ENCODE results near the gene PLEKHG3.

Gene PLEKHG3

DNA sequence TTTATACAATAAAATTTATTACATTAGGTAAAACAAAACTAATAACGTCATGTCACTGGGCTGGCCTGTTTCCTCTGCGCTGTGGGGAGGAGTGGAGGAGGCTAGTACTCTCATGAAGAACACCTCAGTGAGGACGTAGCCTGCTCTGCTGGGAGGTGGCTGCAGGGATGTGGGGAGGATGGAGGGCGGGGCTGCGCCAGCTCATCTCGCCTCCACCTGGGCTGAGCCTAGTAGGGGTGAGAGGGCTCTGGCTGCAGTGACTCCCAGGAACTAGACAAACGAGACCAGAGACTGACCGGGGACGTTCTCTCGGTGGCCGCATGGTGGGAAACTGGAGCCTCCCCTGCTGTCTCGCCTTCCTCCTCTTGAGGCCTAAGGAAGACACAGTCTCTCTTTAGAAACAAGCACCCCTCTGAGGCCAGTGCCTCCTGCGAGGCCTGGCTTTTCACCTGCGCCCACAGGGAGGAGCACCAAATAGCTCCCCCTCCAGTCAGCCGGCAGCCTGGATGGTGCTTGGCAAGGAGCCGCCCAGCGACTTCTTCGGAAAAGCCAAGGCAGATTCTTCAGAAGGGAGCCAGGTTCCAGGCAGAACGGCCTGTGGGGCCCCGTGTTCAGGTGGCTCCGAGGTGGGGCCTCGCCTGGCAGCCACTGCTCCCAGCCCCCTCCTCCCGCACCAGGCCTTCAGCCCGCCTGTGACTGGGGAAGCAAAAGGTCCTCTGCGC lies 62.4 kb downstream of the PLEKHG3 start:
- no peak for DNase-seq

DNA sequence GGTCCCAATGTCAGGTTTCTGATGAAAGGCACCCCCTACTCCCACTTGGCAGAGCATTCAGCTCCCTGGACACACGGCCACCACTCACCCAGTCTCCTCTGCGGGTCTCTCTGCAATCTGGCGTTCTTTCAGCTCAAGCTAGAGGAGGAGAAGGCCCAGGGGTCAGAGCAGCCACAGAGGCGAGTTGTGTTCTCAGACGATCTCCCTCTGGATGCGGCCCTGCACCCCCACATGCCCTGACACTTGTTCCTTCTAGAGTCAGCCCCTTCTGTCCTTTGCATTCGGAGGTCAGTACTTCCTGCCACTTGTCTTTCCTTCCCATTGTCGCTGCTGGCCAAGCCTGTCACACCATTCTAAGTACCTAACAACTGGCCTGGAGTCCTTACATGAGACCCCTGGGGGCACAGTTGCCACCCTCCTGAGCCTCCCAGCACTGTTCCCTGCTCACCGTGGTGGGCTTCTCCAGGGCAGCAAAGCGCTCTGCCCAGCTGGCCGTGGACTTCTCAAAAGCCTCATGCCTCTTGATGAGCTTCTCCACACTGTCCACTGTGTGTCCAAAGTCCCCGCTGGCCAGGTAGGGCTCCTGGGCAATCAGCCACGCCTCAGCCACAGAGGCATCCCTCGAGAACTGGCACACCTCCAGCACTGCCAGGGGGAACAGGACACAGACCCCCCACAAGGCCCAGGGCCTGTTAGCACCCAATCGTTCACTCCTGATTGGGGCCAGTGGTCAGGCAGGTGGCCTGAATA lies 63.2 kb downstream of the PLEKHG3 start:
- DNase-seq, result no peak

DNA sequence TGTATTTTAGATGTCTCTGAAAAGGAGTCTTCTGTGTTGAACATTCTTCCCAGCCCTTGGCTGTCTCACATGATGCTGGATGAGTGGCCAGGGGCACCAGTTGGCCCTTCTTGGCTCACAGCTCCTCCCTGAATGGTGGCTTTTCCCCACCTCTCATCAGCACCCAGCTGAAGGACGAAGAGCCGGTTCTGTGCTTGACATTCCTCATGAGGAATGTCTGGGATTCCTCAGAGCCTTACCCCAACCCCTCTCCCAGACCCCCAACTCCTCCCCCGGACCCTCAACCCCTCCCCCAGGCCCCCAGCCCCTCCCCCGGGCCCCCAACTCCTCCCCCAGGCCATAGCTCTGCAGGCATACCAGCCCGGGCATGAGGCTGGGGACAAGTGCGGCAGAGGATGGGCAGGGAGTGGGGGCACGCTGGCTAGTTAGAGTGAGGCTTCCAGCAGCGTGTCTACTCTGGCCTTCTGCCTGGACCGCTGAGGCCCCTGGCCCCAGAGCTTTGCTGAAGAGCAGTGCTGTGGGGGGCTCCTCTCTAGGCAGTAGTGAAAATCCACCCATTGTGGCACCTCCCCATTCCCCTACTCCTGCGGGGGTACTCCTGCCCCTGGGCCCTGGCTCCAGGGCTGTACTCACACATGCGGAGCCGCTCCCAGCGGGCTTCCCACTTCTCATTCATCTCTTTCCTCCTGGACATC lies 64.3 kb downstream of the PLEKHG3 start:
- no peak for DNase-seq

DNA sequence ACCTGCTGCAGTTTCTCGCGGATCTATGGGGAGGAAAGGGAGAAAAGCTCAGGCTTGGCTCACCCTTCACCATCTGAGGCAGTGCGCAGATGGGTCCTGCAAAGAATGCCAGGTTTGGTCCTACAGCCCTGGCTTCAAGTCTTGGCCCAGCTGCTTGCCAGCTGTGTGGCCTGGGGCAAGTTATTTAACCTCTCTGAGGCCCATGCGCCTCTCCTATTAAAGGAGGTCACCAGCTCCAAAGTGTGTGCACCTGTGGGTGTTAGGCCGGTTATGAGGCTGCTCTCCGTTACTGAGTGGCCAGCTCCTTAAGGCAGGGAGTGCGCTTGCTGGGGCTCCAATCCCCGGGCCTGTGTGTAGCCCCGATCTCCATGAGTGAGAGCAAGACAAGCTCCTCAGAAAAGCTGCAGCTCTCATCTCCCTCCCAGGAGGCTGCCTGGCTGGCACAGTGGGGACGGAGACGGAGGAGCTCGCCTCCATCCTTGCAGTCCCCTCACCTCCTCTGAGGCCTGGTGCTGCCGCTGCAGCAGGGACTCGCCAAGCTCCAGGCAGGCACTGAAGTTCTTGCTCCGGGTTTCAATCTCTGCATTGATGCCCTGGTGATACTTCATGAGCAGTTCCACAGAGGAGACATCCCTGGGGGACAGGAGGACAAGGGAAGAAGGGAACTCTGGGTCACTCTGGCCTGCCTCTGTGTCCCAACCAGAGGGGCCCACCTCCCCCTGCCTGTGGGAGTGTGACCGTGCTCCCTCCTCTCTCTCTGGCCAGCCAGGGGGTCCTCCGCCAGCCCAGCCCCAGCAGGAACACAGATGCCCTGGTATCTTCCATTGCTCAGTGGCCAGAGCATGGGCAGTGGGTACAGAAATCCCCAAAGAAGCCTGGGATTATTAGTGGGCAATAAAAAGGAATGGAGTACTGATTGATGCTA lies 65.1 kb downstream of the PLEKHG3 start:
- DNase-seq, result no peak

DNA sequence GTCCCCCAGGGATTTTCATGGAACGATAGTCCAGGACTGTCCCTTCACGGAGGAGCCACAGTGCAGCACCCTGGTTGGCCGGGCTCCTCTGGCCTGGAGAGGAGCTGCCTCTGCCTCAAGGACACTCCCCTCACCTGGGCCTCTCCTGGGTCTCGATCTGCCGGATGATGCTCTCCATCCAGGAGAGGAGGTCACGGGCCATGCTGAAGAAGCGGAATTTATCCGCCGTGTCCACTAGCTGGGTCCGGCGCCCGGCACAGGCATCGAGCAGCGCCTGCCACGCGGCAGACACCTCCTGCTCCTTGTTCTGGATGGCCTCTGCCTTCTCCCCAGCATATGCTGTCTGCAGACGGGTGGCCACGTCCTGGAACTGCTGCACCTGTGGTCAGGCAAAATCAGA lies 66.5 kb downstream of the PLEKHG3 start:
- DNase-seq, result no peak

DNA sequence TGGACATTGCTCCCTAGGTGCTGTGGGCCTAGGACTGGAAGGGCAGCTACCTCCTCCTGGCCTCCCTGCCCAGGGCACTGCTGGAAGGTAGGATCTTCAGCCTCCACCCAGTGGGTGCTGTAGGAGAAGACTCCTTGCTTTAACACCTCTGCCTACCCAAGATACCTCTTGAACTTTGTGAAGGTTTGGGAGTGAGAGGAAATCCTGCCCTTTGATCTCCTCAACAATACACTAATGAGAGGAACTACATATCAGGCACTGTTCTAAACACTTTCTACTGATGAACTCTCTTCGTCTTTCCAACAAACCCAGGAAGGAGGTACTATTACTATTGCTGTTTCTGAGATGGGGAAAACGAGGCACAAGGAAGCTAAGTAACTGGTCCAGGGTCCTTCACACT lies 66.9 kb downstream of the PLEKHG3 start:
- no peak for DNase-seq

DNA sequence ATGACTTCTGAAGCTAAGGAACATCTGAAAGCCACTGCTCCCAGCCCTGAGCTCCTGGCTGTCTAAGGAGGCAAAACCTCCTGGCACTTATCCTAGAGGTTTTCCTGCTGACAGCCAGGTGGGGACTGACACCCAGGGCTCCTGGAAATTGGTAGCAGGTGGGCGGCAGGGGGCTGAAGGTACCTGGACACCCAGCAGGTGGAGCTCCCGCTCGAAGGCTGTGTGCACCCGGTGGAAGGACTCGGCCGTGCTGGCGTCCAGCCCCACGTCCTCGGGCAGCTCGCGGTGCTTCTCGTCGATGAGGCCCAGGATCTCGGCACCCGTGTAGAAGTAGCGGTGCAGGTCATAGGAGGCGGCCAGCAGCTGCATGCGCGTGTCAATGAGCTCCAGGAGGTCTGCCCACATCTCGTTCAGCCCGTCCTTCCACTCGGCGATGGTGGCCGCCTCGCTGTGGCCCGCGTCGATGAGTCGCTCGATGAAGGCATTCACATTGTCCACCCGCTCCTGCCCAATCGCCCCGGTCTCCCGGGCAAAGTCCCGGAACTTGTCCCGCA lies 68.2 kb downstream of the PLEKHG3 start:
- DNase-seq, result peak; percentile 6

DNA sequence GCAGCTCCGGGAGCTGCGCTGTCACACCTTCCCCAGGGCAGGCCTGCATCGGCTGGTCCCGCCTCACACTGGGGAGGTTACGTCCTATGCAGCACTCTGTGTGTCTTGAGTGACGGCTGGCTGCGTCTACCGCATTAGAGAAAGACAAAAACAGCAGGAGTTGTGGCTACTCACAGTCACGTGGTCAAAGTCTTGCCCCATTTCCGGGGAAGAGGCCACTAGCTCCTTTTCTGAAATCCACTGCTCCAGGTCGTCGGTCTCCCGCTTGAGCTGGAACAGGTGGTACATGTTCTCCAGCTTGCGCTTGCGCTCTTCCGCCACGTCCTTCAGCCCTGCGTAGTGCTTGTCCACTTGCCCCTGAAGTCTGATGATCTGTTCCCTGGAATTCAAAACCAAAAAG lies 68.8 kb downstream of the PLEKHG3 start:
- no peak for DNase-seq

DNA sequence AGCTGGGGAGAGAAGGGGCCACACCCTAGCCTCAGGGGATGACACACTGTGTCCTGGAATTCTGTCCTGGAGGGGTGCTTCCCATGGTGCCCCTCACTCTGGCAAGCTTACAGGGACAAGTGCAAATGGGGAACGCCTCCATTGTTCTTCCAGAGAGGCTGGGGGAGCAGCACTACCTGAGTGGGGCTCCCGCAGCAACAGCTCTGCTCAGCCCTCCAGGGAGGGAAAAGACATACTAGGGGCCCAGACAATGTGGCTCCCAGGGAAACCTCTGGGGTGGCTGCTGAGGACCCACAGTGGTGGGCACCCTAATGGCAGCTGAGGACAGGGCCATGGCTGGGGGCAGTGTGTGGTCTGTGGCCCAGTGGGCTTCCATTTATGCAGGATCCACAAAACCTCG lies 69.4 kb downstream of the PLEKHG3 start:
- DNase-seq, result no peak

DNA sequence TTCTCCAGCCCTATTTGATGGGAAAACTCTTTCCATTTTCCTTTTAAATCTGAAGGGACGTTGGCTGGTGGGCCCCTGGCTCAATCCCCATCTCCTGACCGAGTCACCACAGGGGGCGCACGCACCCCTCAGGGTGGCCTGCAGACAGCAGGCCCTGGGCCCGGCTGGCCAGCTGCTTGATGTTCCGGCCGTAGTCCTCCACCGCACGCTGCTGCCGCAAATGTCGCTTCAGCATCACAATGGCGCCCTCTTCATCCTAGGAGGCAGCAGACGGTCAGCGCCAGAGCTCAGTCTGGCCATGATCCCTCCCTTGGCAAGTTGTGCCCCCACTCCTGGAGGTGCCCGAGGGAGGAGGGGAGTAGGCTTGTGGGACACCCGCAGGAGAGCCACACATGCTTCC lies 70.0 kb downstream of the PLEKHG3 start:
- no peak for DNase-seq

DNA sequence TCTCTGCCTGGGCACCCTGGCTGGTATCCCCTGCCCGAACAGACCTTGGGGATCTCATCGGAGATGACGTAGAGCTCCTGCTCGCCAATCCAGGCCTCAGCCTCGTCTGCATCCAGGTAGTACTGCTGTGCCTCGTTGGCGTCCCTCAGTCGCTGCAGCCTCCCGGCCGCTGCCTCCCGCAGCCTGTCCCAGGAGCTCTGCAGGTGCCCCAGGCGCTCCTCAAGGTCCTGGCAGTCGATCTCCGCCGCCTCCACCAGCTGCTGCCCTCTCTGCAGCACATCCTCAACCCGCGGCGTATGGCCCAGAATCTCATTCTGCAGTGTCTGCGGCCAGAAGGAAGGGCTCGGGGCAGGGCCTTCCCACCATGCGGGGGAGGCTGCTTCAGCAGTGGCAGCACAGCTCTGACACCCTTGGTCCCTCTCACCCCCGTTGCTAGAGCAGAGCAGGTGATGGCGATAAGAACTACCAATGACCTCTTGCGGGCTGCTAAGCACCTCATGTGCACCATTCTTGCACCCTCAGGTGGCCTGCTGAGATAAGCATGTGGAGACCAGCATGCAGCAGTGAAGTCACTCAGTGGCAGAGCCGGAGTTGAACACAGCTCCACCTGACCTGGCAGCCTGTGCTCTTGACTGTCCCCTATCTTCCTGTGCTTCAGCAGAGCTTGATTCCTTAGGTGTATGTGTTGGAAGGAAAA lies 71.0 kb downstream of the PLEKHG3 start:
- no peak for DNase-seq

DNA sequence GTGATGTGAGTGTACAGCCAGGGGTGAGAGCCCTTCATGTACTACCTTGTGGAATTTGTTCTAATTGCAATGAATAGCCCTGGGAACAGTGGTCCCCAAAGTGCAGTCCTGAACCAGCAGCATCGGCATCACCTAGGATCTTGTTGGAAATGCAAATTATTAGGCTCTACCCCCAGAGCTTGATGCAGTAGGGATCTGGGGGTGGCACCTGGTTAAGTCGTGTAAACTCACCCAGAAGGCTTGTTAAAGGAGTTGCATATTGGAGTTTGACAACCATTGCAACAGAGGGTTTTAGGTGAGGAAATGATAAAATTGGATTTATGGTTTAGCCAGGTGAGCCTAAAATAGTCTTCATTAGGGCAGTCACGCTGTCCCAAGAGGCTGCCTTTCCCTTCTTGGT lies 73.2 kb downstream of the PLEKHG3 start:
- no peak for DNase-seq

DNA sequence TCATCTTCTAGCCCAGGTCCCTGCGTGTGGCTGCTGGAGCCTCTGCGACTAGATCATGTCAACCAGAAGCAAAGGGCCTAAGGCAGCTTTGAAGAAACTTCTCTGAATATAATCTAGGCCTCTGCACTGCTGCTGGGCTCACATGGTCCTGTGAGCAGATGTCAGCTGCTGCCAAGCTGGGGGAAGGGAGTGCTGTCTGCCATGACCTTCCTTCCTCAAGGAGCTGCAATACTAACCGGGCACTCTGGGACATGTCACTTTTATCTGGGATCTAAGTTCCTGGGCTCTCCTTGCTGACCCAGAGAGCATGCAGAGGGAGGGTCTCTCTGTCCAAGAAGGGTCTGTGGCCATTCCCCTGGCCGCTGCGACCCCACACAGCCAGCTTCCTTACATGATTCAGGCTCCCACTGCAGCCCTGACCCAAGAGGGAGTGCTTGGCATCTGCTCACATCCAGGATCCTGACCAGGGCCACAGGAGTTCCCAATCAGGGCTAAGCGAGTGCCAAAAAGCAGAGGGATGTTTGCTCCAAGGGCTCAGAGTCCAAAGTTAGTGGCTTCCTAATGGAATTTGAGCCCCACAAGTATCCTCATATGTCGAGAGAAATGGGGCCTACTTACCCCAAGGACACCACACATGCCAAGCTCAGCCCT lies 74.0 kb downstream of the PLEKHG3 start:
- no peak for DNase-seq

DNA sequence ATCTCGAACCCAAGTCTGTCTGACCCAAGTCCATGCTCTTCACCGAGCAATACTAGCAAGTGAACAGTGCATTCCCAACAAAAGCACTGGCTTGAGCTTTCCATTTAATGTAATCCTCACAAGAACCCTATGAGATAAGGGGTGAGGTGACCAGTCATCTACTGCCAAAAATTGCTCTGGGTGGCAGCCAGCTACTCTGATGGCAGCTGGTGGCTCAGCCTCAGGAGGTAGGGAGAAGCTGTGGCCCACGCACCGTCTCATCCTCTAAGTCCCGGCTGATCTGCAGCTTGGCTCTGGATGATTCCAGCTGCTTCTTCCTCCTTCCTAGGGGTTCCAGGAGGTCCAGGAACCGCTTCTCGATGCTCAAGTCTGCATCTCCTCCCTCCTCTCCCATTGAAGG lies 75.2 kb downstream of the PLEKHG3 start:
- no peak for DNase-seq

DNA sequence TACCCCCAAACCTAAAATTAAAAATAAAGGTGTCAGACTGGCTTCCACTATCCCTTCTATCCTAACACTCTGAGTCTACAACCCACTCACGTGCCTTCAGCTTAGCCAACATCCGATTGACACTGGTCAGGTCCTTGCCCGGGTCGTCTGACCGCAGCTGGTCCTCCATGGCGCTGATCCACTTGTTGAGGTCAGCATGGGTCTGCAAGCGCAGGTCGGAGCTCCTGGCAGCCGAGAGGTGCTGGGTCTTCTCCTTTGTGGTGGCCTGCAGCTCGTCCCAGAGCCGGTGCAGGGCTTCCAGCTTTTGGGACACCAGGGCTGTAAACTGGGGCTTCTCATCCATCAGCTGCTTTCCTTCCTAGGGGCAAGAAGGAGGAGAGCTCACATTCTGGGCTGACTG lies 78.0 kb downstream of the PLEKHG3 start:
- DNase-seq, result no peak

DNA sequence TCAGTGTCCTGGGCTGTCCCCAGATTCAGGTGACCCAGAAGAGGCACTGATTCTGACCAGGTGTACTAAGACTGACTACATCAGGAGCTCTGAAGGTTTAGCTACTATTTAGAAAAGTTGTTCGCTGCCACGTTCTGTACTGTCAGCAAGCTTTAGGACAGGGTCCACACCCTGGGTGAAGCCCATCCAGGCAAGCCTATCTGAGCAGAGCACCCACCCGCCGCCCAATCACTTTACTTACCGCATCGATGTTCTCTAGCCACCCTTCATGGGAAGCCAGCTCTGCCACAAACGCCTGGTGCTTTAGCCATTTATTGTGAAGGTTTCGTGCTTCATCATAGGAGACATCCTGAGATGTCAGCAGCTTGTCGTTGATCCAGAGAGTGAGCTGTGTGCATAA lies 79.8 kb downstream of the PLEKHG3 start:
- no peak for DNase-seq

DNA sequence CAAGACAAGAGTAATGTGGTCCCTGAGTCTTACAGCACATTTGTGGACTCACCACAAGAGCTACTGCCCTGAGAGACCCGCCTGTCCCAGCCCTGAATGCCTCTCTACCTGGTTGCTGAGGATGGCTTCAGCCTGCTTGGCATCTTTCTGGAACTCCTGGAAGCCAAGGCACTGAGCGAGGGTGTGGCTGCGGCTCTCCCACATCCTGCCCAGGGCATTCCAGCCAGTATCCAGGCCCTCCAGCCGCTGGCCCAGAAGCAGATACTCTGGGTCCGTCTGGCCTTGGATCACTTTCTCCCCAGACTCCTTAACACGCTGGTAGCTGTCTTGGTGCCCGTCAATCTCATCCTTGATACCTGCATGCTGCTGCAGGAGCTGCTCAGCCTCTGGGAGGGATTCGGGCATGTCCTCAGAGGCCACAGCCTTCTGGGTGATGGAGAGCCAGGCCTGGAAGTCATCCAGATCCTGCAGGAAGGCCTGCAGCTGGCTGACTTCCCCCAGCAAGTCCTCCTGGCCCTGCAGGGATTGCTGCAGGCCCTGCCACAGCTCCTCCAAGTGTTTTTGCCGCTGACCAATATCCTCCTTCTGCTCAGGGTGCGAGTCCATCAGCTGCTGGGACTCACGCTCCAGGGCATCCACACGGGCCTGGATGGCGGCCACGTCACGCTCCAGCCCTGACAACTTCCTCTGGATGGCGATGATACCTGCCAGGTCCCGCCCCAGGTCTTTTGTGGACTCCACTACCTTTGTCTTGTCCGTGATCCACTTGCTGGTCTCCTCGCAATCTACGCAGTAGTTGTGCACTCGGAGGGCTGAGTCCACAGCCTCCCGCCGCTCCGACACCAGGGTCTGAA lies 82.3 kb downstream of the PLEKHG3 start:
- DNase-seq, result no peak

DNA sequence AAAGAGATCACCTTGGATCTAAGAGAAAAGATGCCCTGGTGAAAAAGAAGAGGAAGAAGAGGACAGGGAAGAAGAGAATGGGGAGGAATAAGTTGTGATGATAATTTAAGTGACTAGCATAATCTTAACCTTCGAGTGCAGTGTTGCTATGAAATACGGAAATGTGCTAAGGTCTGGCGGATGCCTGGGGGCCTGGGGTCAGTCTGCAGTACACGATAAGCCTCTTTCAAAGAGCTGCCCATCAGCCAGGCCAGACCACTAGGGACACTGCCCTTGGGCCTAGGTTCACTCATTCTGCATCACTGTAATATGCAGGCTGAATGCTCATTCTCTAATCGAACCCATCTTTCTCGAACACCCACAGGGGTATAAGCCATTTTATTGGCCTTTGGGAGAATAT lies 83.4 kb downstream of the PLEKHG3 start:
- no peak for DNase-seq

DNA sequence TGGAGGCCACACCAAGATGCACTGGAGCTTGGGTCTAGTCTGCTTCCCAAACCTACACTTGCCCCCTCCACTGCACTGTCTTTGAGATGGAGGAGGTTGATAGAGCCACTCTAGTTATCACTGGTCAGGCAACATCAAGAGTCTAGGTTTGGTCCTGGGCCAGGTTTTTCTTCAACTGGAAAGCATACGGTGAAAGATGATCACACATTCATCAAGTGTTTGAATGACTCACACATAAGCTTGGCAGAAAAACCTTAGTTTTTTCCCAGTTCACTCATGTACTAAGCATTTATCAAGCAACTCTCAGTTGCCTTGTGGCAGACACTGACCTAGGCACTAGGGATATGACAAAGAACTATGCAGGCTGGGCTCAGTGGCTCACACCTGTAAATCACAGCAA lies 84.5 kb downstream of the PLEKHG3 start:
- DNase-seq, result no peak

DNA sequence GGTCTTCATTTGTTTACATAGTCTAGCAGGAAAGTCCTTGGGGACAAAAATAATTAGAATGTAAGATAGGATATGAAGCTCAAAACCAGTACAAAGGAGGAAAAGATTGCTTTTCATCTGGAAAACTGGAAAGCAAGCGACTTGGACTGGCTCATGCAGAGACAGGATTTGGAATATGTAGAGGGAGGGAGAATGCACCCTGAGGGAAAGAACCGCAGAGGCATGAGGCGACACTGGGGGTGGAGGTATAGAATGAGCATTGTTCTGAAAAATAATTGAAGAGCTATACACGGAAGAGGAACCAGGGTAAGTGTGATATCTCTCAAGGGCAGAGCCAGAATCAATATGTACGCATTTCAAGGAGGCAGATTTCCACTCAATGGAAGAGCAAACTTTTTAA lies 85.5 kb downstream of the PLEKHG3 start:
- peak; percentile 7 for DNase-seq

DNA sequence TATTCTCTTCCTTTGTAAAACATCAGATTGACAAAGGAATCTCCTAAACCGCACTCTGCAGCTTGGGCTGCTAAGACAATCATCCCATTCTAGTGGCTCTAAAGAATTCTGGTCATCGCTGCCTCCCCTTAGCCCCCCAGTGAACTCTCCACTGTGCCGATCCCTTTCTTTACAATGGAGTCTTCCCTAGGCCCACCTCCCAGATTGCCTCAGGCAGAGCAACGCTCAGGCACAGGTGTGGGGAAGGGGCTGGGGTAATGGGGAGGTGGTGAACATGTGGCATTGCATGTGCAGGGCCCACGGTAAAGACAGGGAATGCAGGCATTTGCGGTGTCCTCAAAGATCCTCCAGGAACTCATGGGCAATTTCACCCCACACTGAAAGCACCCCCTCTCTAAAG lies 86.3 kb downstream of the PLEKHG3 start:
- no peak for DNase-seq
